Esophagus muscularis mucosa (tissue), 4 donors: ENCODE measurements around the gene LRRC4C.

ENCODE experiments used
- EP300 ChIP-seq: sonication (generic); formaldehyde crosslinking; IDR thresholded peaks from one replicate; pipeline ENCODE4 v1.6.1; 2017; ENCODE audit warnings: antibody characterized with exemption
- POLR2A ChIP-seq: fragments of 450-650 bp; IDR thresholded peaks from one replicate; pipeline ENCODE4 v1.6.1; 2017; ENCODE audit warnings: antibody characterized with exemption, moderate library complexity, mild to moderate bottlenecking, low read depth
- POLR2AphosphoS5 ChIP-seq, 2 donors: sonication (generic); formaldehyde crosslinking; IDR thresholded peaks; one replicate each; pipeline ENCODE4 v1.6.1; 2017; ENCODE audit warnings: antibody characterized with exemption in 2 of 2
- TF ChIP-seq, protein P1 (sequence below), 3 experiments: fragments of 200-600 bp in 2 of 3; fragments of 450-650 bp in 1 of 3; sonication (generic) in 2 of 3; IDR thresholded peaks; one replicate each; pipeline ENCODE4 v1.5.1; 2017 to 2019; ENCODE audit warnings: antibody characterized with exemption in 3 of 3, mild to moderate bottlenecking in 2 of 3, moderate library complexity in 1 of 3

DNA sequence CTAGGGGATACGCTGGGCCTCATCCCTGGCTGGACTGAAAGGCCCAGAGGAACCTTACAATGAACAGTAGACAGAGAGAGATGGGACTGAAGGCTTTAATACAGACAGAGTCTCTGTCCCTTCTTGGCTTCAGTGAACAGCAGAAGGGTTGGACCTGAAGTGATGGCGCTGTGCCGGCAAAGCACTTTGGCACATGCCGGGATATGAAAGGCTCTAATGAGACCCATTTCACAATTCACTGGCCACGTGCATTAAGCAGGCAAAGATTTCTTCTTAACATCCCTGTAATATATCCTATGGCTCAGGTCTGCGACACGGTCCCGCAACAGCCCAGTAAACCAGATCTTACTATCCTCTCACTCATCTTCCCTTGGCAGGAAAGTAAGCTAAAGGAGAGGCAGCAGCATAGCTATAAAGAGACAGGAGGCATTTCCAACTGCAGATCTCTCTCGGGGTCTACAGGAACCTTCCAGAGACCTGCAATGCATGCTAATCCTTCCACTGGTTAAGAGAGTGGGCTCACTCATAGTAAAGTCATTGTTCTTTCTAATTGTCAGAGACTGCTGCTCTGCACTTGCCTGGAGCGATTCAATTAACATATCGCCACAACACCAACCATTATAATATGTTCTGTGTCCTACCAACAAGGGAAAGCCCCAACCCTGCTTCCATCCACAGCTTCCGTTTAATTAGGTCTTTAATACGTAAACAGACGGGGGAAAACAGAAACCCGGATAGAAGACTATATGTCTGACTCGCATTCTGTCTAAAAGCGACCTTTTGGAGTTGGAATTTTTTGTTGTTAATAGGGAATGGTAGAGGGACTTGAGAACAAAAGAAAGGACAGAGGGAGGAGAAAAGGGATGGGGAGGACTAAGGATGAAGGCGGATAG lies 1179.0 kb downstream of the LRRC4C start:
- TF ChIP-seq POLR2A (no peak), POLR2AphosphoS5 (IDR thresholded peaks at IDR 0.05) (no peak), EP300 (no peak)
- TF ChIP-seq, protein P1, sequence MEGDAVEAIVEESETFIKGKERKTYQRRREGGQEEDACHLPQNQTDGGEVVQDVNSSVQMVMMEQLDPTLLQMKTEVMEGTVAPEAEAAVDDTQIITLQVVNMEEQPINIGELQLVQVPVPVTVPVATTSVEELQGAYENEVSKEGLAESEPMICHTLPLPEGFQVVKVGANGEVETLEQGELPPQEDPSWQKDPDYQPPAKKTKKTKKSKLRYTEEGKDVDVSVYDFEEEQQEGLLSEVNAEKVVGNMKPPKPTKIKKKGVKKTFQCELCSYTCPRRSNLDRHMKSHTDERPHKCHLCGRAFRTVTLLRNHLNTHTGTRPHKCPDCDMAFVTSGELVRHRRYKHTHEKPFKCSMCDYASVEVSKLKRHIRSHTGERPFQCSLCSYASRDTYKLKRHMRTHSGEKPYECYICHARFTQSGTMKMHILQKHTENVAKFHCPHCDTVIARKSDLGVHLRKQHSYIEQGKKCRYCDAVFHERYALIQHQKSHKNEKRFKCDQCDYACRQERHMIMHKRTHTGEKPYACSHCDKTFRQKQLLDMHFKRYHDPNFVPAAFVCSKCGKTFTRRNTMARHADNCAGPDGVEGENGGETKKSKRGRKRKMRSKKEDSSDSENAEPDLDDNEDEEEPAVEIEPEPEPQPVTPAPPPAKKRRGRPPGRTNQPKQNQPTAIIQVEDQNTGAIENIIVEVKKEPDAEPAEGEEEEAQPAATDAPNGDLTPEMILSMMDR (IDR thresholded peaks at IDR 0.05) = no peak
